A673 (cell line): Measurements from ENCODE around the gene ABHD17C.

ENCODE experiments used
- CTCF ChIP-seq: fragments of 300-800, 200-600 bp; sonication (generic); conservative IDR thresholded peaks from 2 replicates; pipeline ENCODE4 v1.5.1; 2017; ENCODE audit warnings: low read depth, mild to moderate bottlenecking, antibody characterized with exemption, low read length, moderate library complexity, mixed read lengths
- EZH2 ChIP-seq: fragments of 200-600 bp; sonication (generic); IDR thresholded peaks from 2 replicates; pipeline ENCODE4 v1.6.1; 2017; ENCODE audit warnings: borderline replicate concordance, low read depth, mild to moderate bottlenecking, mixed read lengths, antibody characterized with exemption, low read length; ENCODE audit not compliant: poor library complexity, severe bottlenecking

- TF ChIP-seq CTCF, result no peak
- no peak for TF ChIP-seq EZH2
These were observed 2.1 kb downstream of the ABHD17C start for GRCh38 chr15:80697075-80697685.
